ENCODE data around the gene SCART1. TPM values are rescaled to one million over a fixed set of nuclear protein-coding genes. Genes with fewer than 3 reads are reported as not detected.
"Not testable (repeated sequence)": the region's sequence is repeated elsewhere in the genome, so short reads cannot be mapped to it uniquely, and the experiment has no call there.

Gene SCART1
- 1.1 TPM for polyA plus RNA-seq (ENCODE audit: insufficient read length)

DNA sequence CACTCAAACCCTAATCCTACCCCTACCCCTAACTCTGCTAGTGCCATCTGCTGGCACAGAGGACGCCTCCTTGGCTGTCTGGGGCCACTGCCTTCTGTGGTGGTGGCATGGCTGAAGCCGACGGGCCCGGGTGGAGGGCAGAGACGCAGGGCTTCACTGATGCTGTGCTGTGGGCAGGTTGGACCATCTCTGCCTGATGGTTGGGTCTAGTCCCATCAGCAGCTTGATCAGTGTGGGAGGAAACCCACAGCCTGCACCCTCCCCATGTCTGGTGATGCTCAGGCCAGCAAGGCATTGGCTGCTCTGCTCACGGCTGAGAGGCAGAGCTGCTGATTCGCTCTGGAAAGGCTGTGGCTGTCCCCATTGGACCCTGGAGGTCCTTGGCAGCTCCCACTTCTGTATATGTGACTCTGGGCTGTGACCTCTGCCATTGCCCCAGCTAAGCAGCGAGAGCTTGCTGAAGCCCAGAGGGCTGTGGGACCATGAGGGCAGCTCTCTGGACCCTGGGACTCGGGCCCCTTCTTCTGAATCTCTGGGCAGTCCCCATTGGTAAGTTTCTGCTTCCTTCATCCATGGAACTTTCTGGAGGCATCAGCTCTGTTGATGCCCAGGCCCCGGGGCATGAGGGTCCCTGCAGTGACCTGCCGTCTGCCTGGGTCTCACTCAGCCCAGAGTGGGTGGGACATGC lies at the start of gene SCART1:
SCART1 (plus strand) TSS at position 430 of the 688 bp plus-strand sequence; CDS start at position 483, 53 bp downstream.
- DNase-seq = no peak

GRCh38 chr10:133405272-133405671 lies 48.5 kb upstream of the SCART1 start:
- DNase-seq = no peak

DNA sequence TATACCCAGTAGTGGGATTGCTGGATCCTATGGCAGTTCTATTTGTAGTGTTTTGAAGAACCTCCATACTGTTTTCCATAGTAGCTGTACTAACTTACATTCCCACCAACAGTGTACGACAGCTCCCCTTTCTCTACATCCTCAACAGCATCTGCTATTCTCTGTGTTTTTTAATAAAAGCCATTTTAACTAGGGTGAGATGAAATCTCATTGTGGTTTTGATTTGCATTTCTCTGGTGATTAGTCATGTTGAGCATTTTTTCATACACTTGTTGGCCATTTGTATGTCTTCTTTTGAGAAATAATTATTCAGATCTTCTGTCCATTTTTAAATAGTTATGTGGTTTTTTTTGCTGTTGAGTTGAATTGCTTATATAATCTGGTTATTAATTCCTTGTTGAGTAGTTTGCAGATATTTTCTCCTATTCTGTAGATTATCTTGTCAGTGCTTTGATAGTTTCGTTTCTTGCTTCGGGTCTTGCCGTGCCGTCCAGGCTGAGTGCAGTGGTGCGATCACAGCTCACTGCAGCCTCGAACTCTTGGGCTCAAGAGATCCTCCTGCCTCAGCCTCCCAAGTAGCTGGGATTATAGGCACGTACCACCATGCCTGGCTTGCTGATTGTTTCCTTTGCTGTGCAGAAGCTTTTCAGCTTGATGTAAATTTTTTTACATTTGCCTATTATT lies 47.8 kb upstream of the SCART1 start:
- no peak for DNase-seq

DNA sequence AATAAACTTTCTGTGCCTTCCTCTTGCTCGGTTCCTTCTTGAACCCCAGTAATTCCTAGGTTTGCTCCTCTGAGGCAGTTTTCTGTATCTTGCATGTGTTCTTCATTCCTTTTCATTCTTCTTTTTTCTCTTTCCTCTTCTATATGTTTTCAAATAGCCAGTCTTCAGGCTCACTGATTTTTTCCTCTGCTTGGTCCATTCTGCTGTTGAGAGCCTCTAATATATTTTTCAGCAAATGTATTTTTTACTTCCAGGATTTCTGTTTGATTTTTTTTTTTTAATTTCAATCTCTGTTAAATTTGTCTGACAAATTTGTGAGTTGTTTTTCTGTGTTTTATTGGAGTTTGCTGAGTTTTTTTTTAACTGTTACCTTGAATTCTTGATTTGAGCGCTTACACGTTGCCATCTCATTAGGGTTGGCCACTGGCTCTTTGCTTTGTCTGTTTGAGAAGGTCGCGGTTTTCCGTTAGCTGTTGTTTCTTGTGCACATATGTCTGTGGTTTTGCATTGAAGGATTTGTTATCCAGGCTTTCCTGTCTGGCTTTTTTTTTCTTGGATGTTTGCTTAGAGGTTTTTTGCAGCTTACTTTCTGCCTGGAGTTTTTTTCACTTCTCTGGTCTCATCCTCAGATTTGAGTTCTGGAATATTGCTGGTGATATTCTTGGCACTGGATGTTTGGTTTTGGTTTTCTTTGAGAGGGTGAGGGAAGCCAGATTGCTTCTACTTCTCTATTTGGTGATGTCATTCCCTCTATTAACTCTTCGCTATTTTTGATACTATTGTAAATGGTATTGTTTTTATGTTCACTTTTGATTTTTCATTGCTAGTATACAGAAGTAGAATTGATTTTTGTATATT lies 42.0 kb upstream of the SCART1 start:
- no peak for DNase-seq

DNA sequence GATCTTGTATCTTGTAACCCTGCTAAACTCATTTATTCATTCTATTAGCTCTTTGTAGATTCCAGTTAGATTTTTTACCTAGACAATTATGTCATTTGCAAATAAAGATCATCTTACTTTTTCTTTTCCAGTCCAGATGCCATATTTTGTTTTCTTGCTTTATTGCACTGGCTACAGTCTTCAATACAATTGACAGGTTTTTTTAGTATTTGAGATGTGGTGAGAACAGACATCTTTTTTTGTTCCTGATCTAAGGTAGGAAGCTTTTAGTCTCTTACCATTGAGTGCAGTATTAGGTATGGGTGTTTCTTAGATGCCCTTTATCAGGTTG lies 41.4 kb upstream of the SCART1 start:
- no peak for DNase-seq

GRCh38 chr10:133414401-133414800 lies 39.3 kb upstream of the SCART1 start:
- not testable (repeated sequence) for DNase-seq

DNA sequence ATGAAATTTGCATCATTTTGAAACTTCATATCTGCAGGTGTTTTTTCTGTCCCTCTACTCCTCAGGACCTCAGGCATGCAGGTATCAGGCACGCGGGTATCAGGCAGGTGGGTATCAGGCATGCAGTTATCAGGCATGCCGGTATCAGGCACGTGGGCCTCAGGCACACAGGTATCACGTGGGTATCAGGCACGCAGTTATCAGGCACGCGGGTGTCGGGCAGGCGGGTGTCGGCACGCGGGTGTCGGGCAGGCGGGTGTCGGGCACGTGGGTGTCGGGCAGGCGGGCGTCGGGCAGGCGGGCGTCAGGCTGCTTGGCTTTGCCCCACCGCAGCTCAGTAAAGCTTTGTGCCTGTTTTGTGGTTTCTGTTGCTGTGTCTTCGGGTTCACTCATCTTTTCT lies 38.0 kb upstream of the SCART1 start:
- no peak for DNase-seq

GRCh38 chr10:133418289-133418993 lies 35.3 kb upstream of the SCART1 start:
- no peak for DNase-seq

- no peak for DNase-seq
Measured at GRCh38 chr10:133419211-133419950, 34.4 kb upstream of the SCART1 start.

DNA sequence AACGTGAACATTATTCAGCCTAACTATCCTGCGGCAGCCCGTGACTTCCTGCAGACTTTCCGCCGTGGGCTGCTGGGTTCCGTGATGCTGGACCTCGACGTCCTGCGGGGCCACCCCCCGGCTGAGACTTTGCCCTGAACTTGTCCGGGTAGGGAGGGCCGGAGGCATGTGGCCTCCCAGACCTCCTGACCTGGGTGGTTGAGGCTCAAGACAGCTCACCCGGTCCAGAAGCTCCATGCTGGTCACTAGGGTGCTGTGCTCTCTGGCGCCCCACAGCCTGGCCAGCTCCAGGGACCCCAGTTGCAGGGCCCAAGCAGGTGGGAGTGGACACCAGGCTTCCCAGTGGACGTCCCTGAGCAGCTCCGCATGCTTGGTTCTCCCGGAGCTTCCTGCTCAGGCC lies 33.7 kb upstream of the SCART1 start:
- DNase-seq = no peak

DNA sequence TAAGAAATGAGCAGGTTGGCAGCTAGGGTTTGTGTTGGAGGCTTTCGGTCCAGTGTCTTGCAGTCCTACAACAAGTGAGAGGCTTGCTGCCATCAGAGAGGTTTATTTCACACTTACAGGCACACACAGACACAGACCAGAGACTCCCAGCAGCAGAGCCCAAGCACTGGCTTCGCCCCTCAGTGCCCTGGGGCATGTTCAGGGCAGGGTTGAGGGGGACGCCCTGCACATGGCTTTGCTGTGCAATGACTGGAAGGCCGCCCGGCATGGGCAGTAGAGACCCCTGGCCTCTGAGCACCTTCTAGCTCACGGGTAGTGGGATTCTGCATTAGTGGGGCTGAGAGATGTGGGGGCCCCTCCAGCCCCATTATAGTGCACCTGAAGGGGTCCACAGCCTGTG lies 33.2 kb upstream of the SCART1 start:
- no peak for DNase-seq

GRCh38 chr10:133421336-133422222 lies 32.2 kb upstream of the SCART1 start:
- DNase-seq = no peak

DNA sequence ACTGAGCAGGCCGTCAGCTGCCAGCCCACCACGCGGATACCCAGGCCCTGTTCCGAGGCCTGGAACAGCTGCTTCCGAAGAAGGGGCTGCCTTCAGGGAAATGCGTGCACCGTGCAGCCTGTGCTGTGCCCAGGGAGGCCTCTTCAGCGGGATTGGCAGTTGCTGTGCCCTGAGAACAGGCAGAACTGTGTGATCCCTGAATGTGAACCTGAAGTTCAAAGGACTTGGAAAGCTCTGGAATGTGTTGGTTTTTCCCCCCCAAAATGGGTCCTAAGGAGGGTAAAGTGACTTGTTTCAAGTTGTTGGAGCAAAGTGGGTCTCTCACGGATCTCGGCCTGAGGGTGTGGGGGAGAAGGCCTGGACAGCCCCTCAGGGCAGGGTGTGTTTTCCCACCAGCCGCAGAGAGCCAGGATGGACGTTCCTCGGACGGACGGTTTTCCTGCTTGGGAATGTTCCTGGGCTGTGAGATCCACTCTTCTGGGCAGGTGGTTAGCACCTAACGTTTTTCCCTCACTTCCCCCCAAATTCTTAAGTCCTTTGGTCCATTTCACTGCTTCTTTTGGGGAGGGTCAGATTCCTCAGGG lies 31.4 kb upstream of the SCART1 start:
- no peak for DNase-seq

- DNase-seq = no peak
Measured at GRCh38 chr10:133422807-133423771, 30.7 kb upstream of the SCART1 start.

- not testable (repeated sequence) for DNase-seq
Measured at GRCh38 chr10:133424102-133424501, 29.6 kb upstream of the SCART1 start.

GRCh38 chr10:133424601-133425000 lies 29.1 kb upstream of the SCART1 start, which contains the start of gene SPRN:
Gene SPRN (minus strand): TSS chr10:133424625. CDS start chr10:133423681, 944 bp downstream.
- not testable (repeated sequence) for DNase-seq

- not testable (repeated sequence) for DNase-seq
Measured at GRCh38 chr10:133429571-133429970, 24.2 kb upstream of the SCART1 start.

- not testable (repeated sequence) for DNase-seq
Measured at GRCh38 chr10:133431888-133432613, 21.7 kb upstream of the SCART1 start.

Data from hindlimb muscle (tissue), 1 donor.